Retinal pigment epithelial cell (primary cell): ENCODE data around the gene IL13.

ENCODE experiments used
- DNase-seq: peaks from one replicate; pipeline ENCODE4 v3.0.0-alpha.2; 2010; ENCODE audit warnings: low read depth
- H3K4me3 ChIP-seq: 2 replicates; pipeline ENCODE4 v1.5.1; 2011; ENCODE audit warnings: mild to moderate bottlenecking, low read length, control low read depth, moderate library complexity
- TF ChIP-seq, protein P1 (sequence below): conservative IDR thresholded peaks from 2 replicates; pipeline ENCODE4 v1.5.1; 2011; ENCODE audit warnings: low read depth, low read length, control low read depth, inconsistent platforms

IL13 gene

DNA sequence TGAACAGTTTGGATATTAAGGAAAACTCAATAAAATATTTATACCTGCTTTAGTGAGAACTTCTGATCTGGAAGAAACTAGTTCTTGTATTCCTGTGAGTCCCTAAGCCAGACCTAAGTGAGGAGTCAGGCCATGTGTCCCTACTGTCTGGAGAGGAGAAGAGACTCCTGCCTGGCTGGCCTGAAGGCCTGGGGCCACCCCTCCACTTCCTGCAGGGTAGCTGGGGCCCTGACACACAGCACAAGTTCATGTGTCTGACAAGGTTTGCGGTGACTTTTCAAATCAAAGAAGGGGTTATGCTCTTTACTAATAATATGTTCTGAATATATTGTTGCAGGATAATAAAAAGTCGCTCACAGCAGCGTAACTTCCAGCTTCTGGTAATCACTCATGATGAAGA, 16.1 kb upstream of the IL13 start:
- TF ChIP-seq, protein P1, sequence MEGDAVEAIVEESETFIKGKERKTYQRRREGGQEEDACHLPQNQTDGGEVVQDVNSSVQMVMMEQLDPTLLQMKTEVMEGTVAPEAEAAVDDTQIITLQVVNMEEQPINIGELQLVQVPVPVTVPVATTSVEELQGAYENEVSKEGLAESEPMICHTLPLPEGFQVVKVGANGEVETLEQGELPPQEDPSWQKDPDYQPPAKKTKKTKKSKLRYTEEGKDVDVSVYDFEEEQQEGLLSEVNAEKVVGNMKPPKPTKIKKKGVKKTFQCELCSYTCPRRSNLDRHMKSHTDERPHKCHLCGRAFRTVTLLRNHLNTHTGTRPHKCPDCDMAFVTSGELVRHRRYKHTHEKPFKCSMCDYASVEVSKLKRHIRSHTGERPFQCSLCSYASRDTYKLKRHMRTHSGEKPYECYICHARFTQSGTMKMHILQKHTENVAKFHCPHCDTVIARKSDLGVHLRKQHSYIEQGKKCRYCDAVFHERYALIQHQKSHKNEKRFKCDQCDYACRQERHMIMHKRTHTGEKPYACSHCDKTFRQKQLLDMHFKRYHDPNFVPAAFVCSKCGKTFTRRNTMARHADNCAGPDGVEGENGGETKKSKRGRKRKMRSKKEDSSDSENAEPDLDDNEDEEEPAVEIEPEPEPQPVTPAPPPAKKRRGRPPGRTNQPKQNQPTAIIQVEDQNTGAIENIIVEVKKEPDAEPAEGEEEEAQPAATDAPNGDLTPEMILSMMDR, result no peak
- no peak for DNase-seq
- no peak overlapping the region for H3K4me3 ChIP-seq

DNA sequence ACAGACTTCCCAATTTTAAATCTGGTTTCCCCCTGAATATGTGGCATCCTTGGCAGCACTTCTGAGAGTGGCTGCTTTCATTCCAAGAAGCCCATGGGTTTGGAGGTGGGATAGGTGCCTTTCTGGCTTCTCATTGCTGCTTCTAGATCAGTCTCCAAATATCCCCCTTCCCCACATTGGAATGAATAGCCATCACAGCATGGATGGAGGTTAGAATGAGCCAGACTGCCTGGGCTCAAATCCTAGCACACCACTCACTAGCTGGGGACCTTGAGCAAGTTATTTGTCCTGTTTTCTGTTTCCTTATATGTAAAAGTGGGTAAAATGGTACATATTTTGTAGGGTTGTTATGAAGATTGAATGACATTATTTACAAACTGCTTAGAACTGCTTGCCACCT, 13.8 kb upstream of the IL13 start:
- H3K4me3 ChIP-seq, result no peak overlapping the region
- TF ChIP-seq, protein P1, result no peak
- DNase-seq, result no peak

GRCh38 chr5:132646583-132647266, 11.2 kb upstream of the IL13 start:
- H3K4me3 ChIP-seq, result no peak overlapping the region
- TF ChIP-seq, protein P1, result no peak
- DNase-seq, result no peak

- TF ChIP-seq, protein P1, result no peak
- no peak for DNase-seq
- no peak overlapping the region for H3K4me3 ChIP-seq
Measured at GRCh38 chr5:132647473-132647872, 10.5 kb upstream of the IL13 start.

GRCh38 chr5:132648355-132648754, 9.6 kb upstream of the IL13 start:
- TF ChIP-seq, protein P1, result no peak
- DNase-seq, result no peak
- no peak overlapping the region for H3K4me3 ChIP-seq

GRCh38 chr5:132651838-132652469, 6.0 kb upstream of the IL13 start:
- H3K4me3 ChIP-seq, result no peak overlapping the region
- no peak for DNase-seq
- TF ChIP-seq, protein P1, result no peak

DNA sequence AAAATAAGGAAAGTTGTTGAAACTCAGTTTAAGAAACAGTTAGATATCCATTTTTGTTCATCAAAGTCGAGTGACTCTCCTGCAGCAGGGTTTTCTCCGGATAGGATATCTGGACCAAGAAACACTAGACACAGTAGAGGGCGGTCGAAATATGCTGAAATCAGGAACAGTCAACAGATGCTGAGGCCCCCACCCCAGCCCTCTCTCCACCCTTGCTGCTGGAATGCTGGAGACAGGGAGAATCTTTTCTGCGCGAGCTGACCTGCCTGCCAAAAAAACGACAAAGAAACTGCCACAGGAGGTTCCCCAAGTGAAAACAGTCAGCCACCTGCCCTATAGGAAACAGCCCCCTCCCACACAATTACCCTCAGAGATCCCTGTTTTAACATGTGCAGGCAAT, 4.3 kb upstream of the IL13 start:
- TF ChIP-seq, protein P1, result no peak
- H3K4me3 ChIP-seq, result no peak overlapping the region
- DNase-seq, result no peak
